A549 (cell line): ENCODE measurements around the gene SMIM30. TPM values are rescaled to one million over a fixed set of nuclear protein-coding genes. Genes with fewer than 3 reads are reported as not detected.

Experiments used
- ATAC-seq, 2 experiments: fragments of 200-7000 bp in 1 of 2; fragments of >200 bp in 1 of 2; cut with Nextera tagmentation in 1 of 2; cut with Tn5 transposase in 1 of 2; 3 replicates each; pipeline versions ENCODE4 v1.8.0 to v1.9.1; 2018 to 2020; ENCODE audit warnings: mild to moderate bottlenecking in 1 of 2, moderate library complexity in 1 of 2
- CTCF ChIA-PET: fragments of 300-600 bp; sonication (Branson Sonifier 250); formaldehyde crosslinking; extraction: SDS; loops from one replicate; lab custom pipeline; 2021; ENCODE audit warnings: antibody characterized with exemption, inconsistent platforms; lab: Yijun Ruan, JAX
- POLR2A ChIA-PET: fragments of 350-600 bp; formaldehyde crosslinking; extraction: SDS; loops from one replicate; lab custom pipeline; 2021; ENCODE audit warnings: antibody characterized with exemption, inconsistent platforms; lab: Yijun Ruan, JAX
- DNase-seq, 2 experiments: peaks; one replicate each; pipeline versions ENCODE4 v3.0.0 to v3.0.0-alpha.2; 2011 to 2016; ENCODE audit warnings: low read depth in 1 of 2, low spot score in 1 of 2
- FAIRE-seq: peaks from 2 replicates; lab custom pipeline; 2011; peaks lifted over from hg19 to GRCh38; lab: Jason Lieb, UNC
- H3K27ac ChIP-seq, 2 experiments: fragments of >200 bp; sonication (Bioruptor Twin); formaldehyde crosslinking; 3 replicates each; pipeline ENCODE4 v1.5.1; 2016 to 2017
- H3K4me1 ChIP-seq: fragments of >200 bp; sonication (Bioruptor Twin); formaldehyde crosslinking; 3 replicates; pipeline ENCODE4 v1.6.1; 2016
- H3K4me2 ChIP-seq: fragments of >200 bp; sonication (Bioruptor Twin); formaldehyde crosslinking; 3 replicates; pipeline ENCODE4 v1.6.1; 2016
- H3K4me3 ChIP-seq: fragments of >200 bp; sonication (Bioruptor Twin); formaldehyde crosslinking; 3 replicates; pipeline ENCODE4 v1.5.1; 2016
- H3K9me3 ChIP-seq: fragments of >200 bp; sonication (Bioruptor Twin); formaldehyde crosslinking; 3 replicates; pipeline ENCODE4 v1.6.1; 2016
- BHLHE40 ChIP-seq: IDR thresholded peaks from 2 replicates; pipeline ENCODE4 v1.6.1; 2012; ENCODE audit warnings: low read depth, low read length, inconsistent platforms
- CBX8 ChIP-seq: fragments of 200-600 bp; sonication (generic); IDR thresholded peaks from 2 replicates; pipeline ENCODE4 v1.6.1; 2016
- CTCF ChIP-seq: fragments of >200 bp; sonication (Bioruptor Twin); formaldehyde crosslinking; IDR thresholded peaks from 3 replicates; pipeline ENCODE4 v1.5.1; 2016
- ELK1 ChIP-seq: fragments of 150-350 bp; IDR thresholded peaks from 2 replicates; pipeline ENCODE4 v1.6.1; 2014; ENCODE audit warnings: low read depth, mild to moderate bottlenecking, low read length
- EP300 ChIP-seq, 2 experiments: fragments of >200 bp; sonication (Bioruptor Twin); formaldehyde crosslinking; IDR thresholded peaks; 2 replicates in 1 of 2; 3 replicates in 1 of 2; pipeline ENCODE4 v1.6.1; 2016 to 2017
- HOXB13 ChIP-seq: fragments of 250-450 bp; sonication (Bioruptor Pico); IDR thresholded peaks from 2 replicates; pipeline ENCODE4 v1.5.0; 2020; ENCODE audit warnings: low read depth, mild to moderate bottlenecking, moderate library complexity
- HOXB5 ChIP-seq: fragments of 250-450 bp; sonication (Bioruptor Pico); IDR thresholded peaks from 2 replicates; pipeline ENCODE4 v1.5.0; 2020; ENCODE audit warnings: mild to moderate bottlenecking, moderate library complexity
- MAFK ChIP-seq: fragments of 450-650 bp; IDR thresholded peaks from 2 replicates; pipeline ENCODE4 v1.6.1; 2014; ENCODE audit not compliant: partially characterized antibody
- MYC ChIP-seq: IDR thresholded peaks from 2 replicates; pipeline ENCODE4 v1.6.1; 2012; ENCODE audit warnings: mild to moderate bottlenecking, inconsistent platforms, low read length, improper control_type of control experiment, borderline replicate concordance
- NPAS2 ChIP-seq: fragments of 250-450 bp; sonication (Bioruptor Pico); IDR thresholded peaks from 2 replicates; pipeline ENCODE4 v1.8.0; 2022; ENCODE audit warnings: mild to moderate bottlenecking, moderate library complexity, borderline replicate concordance
- NR3C1 ChIP-seq: fragments of >200 bp; sonication (Bioruptor Twin); formaldehyde crosslinking; IDR thresholded peaks from 3 replicates; pipeline ENCODE4 v1.6.1; 2017
- PBX3 ChIP-seq: IDR thresholded peaks from 2 replicates; pipeline ENCODE4 v1.6.1; 2012
- RAD21 ChIP-seq, 2 experiments: fragments of >200 bp in 1 of 2; sonication (Bioruptor Twin) in 1 of 2; formaldehyde crosslinking in 1 of 2; IDR thresholded peaks in 1 of 2; conservative IDR thresholded peaks in 1 of 2; 2 replicates in 1 of 2; 3 replicates in 1 of 2; pipeline ENCODE4 v1.6.1; 2012 to 2018; ENCODE audit warnings: inconsistent platforms in 1 of 2
- RCOR1 ChIP-seq: fragments of 150-350 bp; IDR thresholded peaks from 2 replicates; pipeline ENCODE4 v1.6.1; 2014; ENCODE audit warnings: antibody characterized with exemption, low read length, low read depth
- REST ChIP-seq: fragments of 200-600 bp; sonication (generic); IDR thresholded peaks from 2 replicates; pipeline ENCODE4 v1.6.1; 2016; ENCODE audit warnings: antibody characterized with exemption, mild to moderate bottlenecking, moderate library complexity
- SREBF2 ChIP-seq: fragments of 450-650 bp; IDR thresholded peaks from 2 replicates; pipeline ENCODE4 v1.6.1; 2014; ENCODE audit warnings: mild to moderate bottlenecking, moderate library complexity
- ZFP36 ChIP-seq: fragments of 450-650 bp; IDR thresholded peaks from 2 replicates; pipeline ENCODE4 v1.6.1; 2014; ENCODE audit warnings: borderline replicate concordance; ENCODE audit not compliant: partially characterized antibody
- ZNF302 ChIP-seq: fragments of 250-450 bp; sonication (Bioruptor Pico); IDR thresholded peaks from 2 replicates; pipeline ENCODE4 v1.9.0; 2021; ENCODE audit warnings: inconsistent platforms, mild to moderate bottlenecking, moderate library complexity
- WGBS: methylation state at CpG from one replicate; pipeline ENCODE4 v1.1.6; 2017; ENCODE audit errors: missing lambda C conversion rate; 5-methylcytosine and 5-hydroxymethylcytosine counted together
- polyA plus RNA-seq, 4 experiments: library from polyadenylated mRNA; depleted of rRNA in 3 of 4; stranded (reverse); fragments of >200 nt; fragmentation: RNase III in 1 of 4; extraction: RNeasy Plus Mini Kit Qiagen cat#74134 plus additional on column Dnase treatment in 1 of 4; gene quantifications; 2 replicates in 3 of 4; 3 replicates in 1 of 4; pipeline ENCODE4 v1.2.3, GENCODE V29; 2011 to 2017

The SMIM30 gene
- polyA plus RNA-seq, 2 of the 4 experiments (the other 2 are of a cell fraction), result 47.1 to 62.7 TPM

GRCh38 chr7:113086431-113086888, 31.9 kb downstream of the SMIM30 start, which contains the start of gene GPR85:
Gene GPR85, minus strand, starts transcription at chr7:113086827. Its CDS starts 2,106 bp downstream, at chr7:113084721.
- ChIA-PET CTCF (no interaction called here), POLR2A (interaction anchor here (0.7 kb wide), 1 partner anchor 32 kb away, joined by 4 read pairs; no protein-coding TSS in a partner anchor)
- no peak for TF ChIP-seq REST
- TF ChIP-seq NR3C1, result no peak
- no peak for TF ChIP-seq HOXB13 (CRISPR knock-in tag)
- TF ChIP-seq MAFK, result no peak
- TF ChIP-seq NPAS2 (CRISPR knock-in tag), result no peak
- no peak for TF ChIP-seq CTCF
- no peak for TF ChIP-seq SREBF2
- TF ChIP-seq RCOR1, result no peak
- H3K4me1 ChIP-seq, result peaks cover 7% of the 10 kb centered on the region; the same call in 1 of the 3 replicates
- WGBS, result under 1% methylated on average over 15 of the region's 29 CpGs
- DNase-seq (peak; percentile 21 to 26), FAIRE-seq (no peak), ATAC-seq (peak; percentile 61 to 92; a peak in 4 of 6 replicates)
- H3K27ac ChIP-seq, result no peak within 1 kb of the TSS
- peak within 1 kb of the TSS; percentile 84 for H3K4me2 ChIP-seq
- peak within 1 kb of the TSS; percentile 37 for H3K4me3 ChIP-seq
- no peaks in the 10 kb centered on the region for H3K9me3 ChIP-seq

GRCh38 chr7:113085781-113086390, 32.5 kb downstream of the SMIM30 start:
- no peak for FAIRE-seq
- POLR2A ChIA-PET, result no interaction called here

More at GRCh38 chr7:113085781-113086390, 32.5 kb downstream of the SMIM30 start:
- H3K9me3 ChIP-seq, result no peaks in the 10 kb centered on the region
- ATAC-seq (peak; percentile 19 to 68; a peak in 3 of 6 replicates), DNase-seq (peak in 1 of 2 experiments; percentile 4)
- TF ChIP-seq MYC (no peak), ZFP36 (no peak), HOXB5 (no peak), ZNF302 (CRISPR knock-in tag) (no peak), RAD21 (conservative IDR thresholded peaks at IDR 0.05 in 1 of 2, IDR thresholded peaks at IDR 0.05 in 1 of 2) (no peak), PBX3 (no peak), EP300 (IDR thresholded peaks at IDR 0.05) (no peak), CBX8 (no peak), ELK1 (no peak), BHLHE40 (no peak), CTCF (no peak), RCOR1 (no peak)
- CTCF ChIA-PET, result no interaction called here
- H3K4me1 ChIP-seq, result peaks cover 7% of the 10 kb centered on the region; the same call in 1 of the 3 replicates
- H3K27ac ChIP-seq, result no peak overlapping the region
- H3K4me2 ChIP-seq, result peak overlapping the region; percentile 84
- WGBS, result 6% methylated on average over 16 of the region's 16 CpGs
- peak overlapping the region; percentile 37; the same call in 2 of the 3 replicates for H3K4me3 ChIP-seq
